Large intestine (tissue), 12 donors: ENCODE results near the gene SPDYE4. TPM values are rescaled to one million over a fixed set of nuclear protein-coding genes. Genes with fewer than 3 reads are reported as not detected.
"Not testable (repeated sequence)": the region's sequence is repeated elsewhere in the genome, so short reads cannot be mapped to it uniquely, and the experiment has no call there.

Experiments used
- DNase-seq, 2 donors: peaks; one replicate each; pipeline versions ENCODE4 v3.0.0 to v3.0.0-alpha.2; 2013
- H3K27ac ChIP-seq: one replicate; pipeline ENCODE4 v1.5.1; 2013; ENCODE audit warnings: low read length
- H3K27me3 ChIP-seq: 2 replicates; pipeline ENCODE4 v1.6.1; 2013; ENCODE audit warnings: low read length; ENCODE audit not compliant: control insufficient read depth, insufficient read depth
- H3K36me3 ChIP-seq: 2 replicates; pipeline ENCODE4 v1.6.1; 2013; ENCODE audit warnings: low read length; ENCODE audit not compliant: control insufficient read depth, insufficient read depth
- H3K4me1 ChIP-seq: one replicate; pipeline ENCODE4 v1.6.1; 2013; ENCODE audit warnings: low read length; ENCODE audit not compliant: control insufficient read depth, insufficient read depth
- H3K4me3 ChIP-seq: one replicate; pipeline ENCODE4 v1.5.1; 2013; ENCODE audit warnings: low read length
- H3K9me3 ChIP-seq: one replicate; pipeline ENCODE4 v1.6.1; 2013; ENCODE audit warnings: mild to moderate bottlenecking, low read depth, low read length, moderate library complexity; ENCODE audit not compliant: control insufficient read depth
- WGBS: methylation state at CpG from one replicate; pipeline ENCODE4 v1.1.5; 2013; ENCODE audit warnings: low lambda C conversion rate; ENCODE audit not compliant: insufficient coverage; 5-methylcytosine and 5-hydroxymethylcytosine counted together
- long read RNA-seq, 11 donors: transcript quantifications; one replicate each; lab custom pipeline, GENCODE V29; 2026
- polyA plus RNA-seq: library from polyadenylated mRNA; unstranded; fragments of 120-200 nt; gene quantifications from one replicate; pipeline ENCODE4 v1.2.1, GENCODE V29; 2013

Gene SPDYE4
- polyA plus RNA-seq = 0.06 TPM
- long read RNA-seq, donor 1 = 0 reads
- long read RNA-seq, donor 2 = 0 reads
- long read RNA-seq, donor 3 = 0 reads
- long read RNA-seq, donor 4 = 0 reads
- long read RNA-seq, donor 5 = 0 reads
- long read RNA-seq, donor 6 = 0 reads
- long read RNA-seq, donor 7 = 0 reads
- long read RNA-seq, donor 8 = 0 reads
- long read RNA-seq, donor 9 = 0 reads
- long read RNA-seq, donor 10 = 0 reads
- long read RNA-seq, donor 11 = 0 reads

GRCh38 chr17:8758137-8758596 is at the start of gene SPDYE4:
SPDYE4 (minus strand) TSS chr17:8758546; CDS start chr17:8758382, 164 bp downstream.
- Histone ChIP-seq H3K4me1 (no peaks in the 10 kb centered on the region), H3K36me3 (no peaks in the 10 kb centered on the region), H3K27me3 (peaks cover 25% of the 10 kb centered on the region), H3K9me3 (no peaks in the 10 kb centered on the region), H3K4me3 (no peak within 1 kb of the TSS), H3K27ac (no peak within 1 kb of the TSS)
- WGBS = 90% methylated on average over 3 of the region's 15 CpGs
- no peak for DNase-seq

GRCh38 chr17:8806926-8807550 is 48.7 kb upstream of the SPDYE4 start:
- Histone ChIP-seq H3K9me3 (no peaks in the 10 kb centered on the region), H3K4me1 (no peaks in the 10 kb centered on the region), H3K4me3 (no peak overlapping the region), H3K36me3 (no peaks in the 10 kb centered on the region), H3K27me3 (no peaks in the 10 kb centered on the region), H3K27ac (no peak overlapping the region)
- WGBS = no CpG with 5 or more reads among the region's 4 CpGs
- DNase-seq = peak in 1 of 2 donors; percentile 19

- WGBS = no CpG with 5 or more reads among the region's 3 CpGs
- H3K4me1 ChIP-seq = no peaks in the 10 kb centered on the region
- no peak overlapping the region for H3K27ac ChIP-seq
- H3K36me3 ChIP-seq = no peaks in the 10 kb centered on the region
- no peaks in the 10 kb centered on the region for H3K9me3 ChIP-seq
- H3K4me3 ChIP-seq = no peak overlapping the region
- no peaks in the 10 kb centered on the region for H3K27me3 ChIP-seq
- no peak for DNase-seq
These were observed 48.0 kb upstream of the SPDYE4 start for GRCh38 chr17:8806253-8806925.

GRCh38 chr17:8805396-8805795 is 47.0 kb upstream of the SPDYE4 start:
- H3K4me3 ChIP-seq, H3K27ac ChIP-seq, H3K9me3 ChIP-seq, H3K27me3 ChIP-seq, H3K4me1 ChIP-seq, H3K36me3 ChIP-seq, DNase-seq: not testable (repeated sequence)
- no CpG with 5 or more reads among the region's 10 CpGs for WGBS

GRCh38 chr17:8803531-8804420 is 45.4 kb upstream of the SPDYE4 start:
- Histone ChIP-seq H3K36me3 (no peaks in the 10 kb centered on the region), H3K9me3 (no peaks in the 10 kb centered on the region), H3K4me3 (no peak overlapping the region), H3K4me1 (peaks cover 9% of the 10 kb centered on the region), H3K27ac (no peak overlapping the region), H3K27me3 (peaks cover 4% of the 10 kb centered on the region)
- DNase-seq = peak; percentile 36 to 43
- no CpG with 5 or more reads among the region's 19 CpGs for WGBS

- no peak for DNase-seq
- H3K27me3 ChIP-seq = peaks cover 8% of the 10 kb centered on the region
- peaks cover 9% of the 10 kb centered on the region for H3K4me1 ChIP-seq
- WGBS = no CpG with 5 or more reads among the region's 6 CpGs
- H3K36me3 ChIP-seq = no peaks in the 10 kb centered on the region
- no peak overlapping the region for H3K27ac ChIP-seq
- no peak overlapping the region for H3K4me3 ChIP-seq
- H3K9me3 ChIP-seq = no peaks in the 10 kb centered on the region
These were observed 42.9 kb upstream of the SPDYE4 start for GRCh38 chr17:8801135-8801840.

GRCh38 chr17:8800656-8801055 is 42.3 kb upstream of the SPDYE4 start:
- H3K36me3 ChIP-seq = no peaks in the 10 kb centered on the region
- H3K27ac ChIP-seq = no peak overlapping the region
- no peaks in the 10 kb centered on the region for H3K9me3 ChIP-seq
- no CpG with 5 or more reads among the region's 2 CpGs for WGBS
- DNase-seq = no peak
- peaks cover 9% of the 10 kb centered on the region for H3K4me1 ChIP-seq
- no peak overlapping the region for H3K4me3 ChIP-seq
- H3K27me3 ChIP-seq = peaks cover 8% of the 10 kb centered on the region

GRCh38 chr17:8799570-8800212 is 41.3 kb upstream of the SPDYE4 start:
- H3K27ac ChIP-seq = peak overlapping the region; percentile 32
- WGBS = 83% methylated on average over 2 of the region's 15 CpGs
- H3K4me3 ChIP-seq = peak overlapping the region; percentile 27

GRCh38 chr17:8798846-8799569 is 40.7 kb upstream of the SPDYE4 start, which contains the start of gene MFSD6L:
MFSD6L (minus strand) TSS chr17:8799365; CDS start chr17:8799120, 245 bp downstream.
- peak; percentile 84 to 92 for DNase-seq
- H3K27ac ChIP-seq = peak within 1 kb of the TSS; percentile 47
- H3K27me3 ChIP-seq = peaks cover 8% of the 10 kb centered on the region
- WGBS = no CpG with 5 or more reads among the region's 62 CpGs
- peak within 1 kb of the TSS; percentile 58 for H3K4me3 ChIP-seq
- H3K9me3 ChIP-seq = no peaks in the 10 kb centered on the region
- peaks cover 9% of the 10 kb centered on the region for H3K4me1 ChIP-seq
- no peaks in the 10 kb centered on the region for H3K36me3 ChIP-seq

More at GRCh38 chr17:8799570-8800212, 41.3 kb upstream of the SPDYE4 start:
- Histone ChIP-seq H3K4me1 (peaks cover 9% of the 10 kb centered on the region), H3K9me3 (no peaks in the 10 kb centered on the region), H3K36me3 (no peaks in the 10 kb centered on the region), H3K27me3 (peaks cover 8% of the 10 kb centered on the region)
- DNase-seq = no peak
